Right lobe of liver (tissue), 6 donors: Measurements from ENCODE around the gene TGFBR3L. TPM values are rescaled to one million over a fixed set of nuclear protein-coding genes. Genes with fewer than 3 reads are reported as not detected.

Source experiments
- ATAC-seq, 4 donors: fragments of 200-7000 bp; cut with Tn5 transposase; one replicate each; pipeline ENCODE4 v1.9.1; 2020; ENCODE audit warnings: mild to moderate bottlenecking in 4 of 4, moderate library complexity in 4 of 4
- DNase-seq, 3 donors: peaks; one replicate each; pipeline ENCODE4 v3.0.0-alpha.2; 2020
- H3K27ac ChIP-seq, 3 donors: fragments of 200-600 bp; one replicate each; pipeline ENCODE4 v1.8.0; 2022
- H3K27me3 ChIP-seq, 2 donors: fragments of 200-600 bp; one replicate each; pipeline ENCODE4 v1.8.0; 2022
- H3K36me3 ChIP-seq, 4 donors: fragments of 200-600 bp; sonication (generic) in 1 of 4; one replicate each; pipeline versions ENCODE4 v1.5.1 to v1.8.0; 2017 to 2022; ENCODE audit warnings: control low read depth in 1 of 4
- H3K4me1 ChIP-seq, 4 donors: fragments of 200-600 bp; sonication (generic) in 1 of 4; one replicate each; pipeline versions ENCODE4 v1.5.1 to v1.8.0; 2017 to 2022; ENCODE audit warnings: control low read depth in 1 of 4
- H3K4me3 ChIP-seq, 3 donors: fragments of 200-600 bp; one replicate each; pipeline ENCODE4 v1.8.0; 2022
- H3K9me3 ChIP-seq, 4 donors: fragments of 200-600 bp; sonication (generic) in 1 of 4; one replicate each; pipeline versions ENCODE4 v1.5.1 to v1.8.0; 2017 to 2022; ENCODE audit warnings: control low read depth in 1 of 4
- CTCF ChIP-seq, 4 donors: fragments of 200-600 bp in 3 of 4; fragments of 450-650 bp in 1 of 4; IDR thresholded peaks; one replicate each; pipeline versions ENCODE4 v1.5.1 to v1.8.0; 2016 to 2022; ENCODE audit warnings: antibody characterized with exemption in 4 of 4, mild to moderate bottlenecking in 2 of 4
- POLR2A ChIP-seq: fragments of 450-650 bp; IDR thresholded peaks from one replicate; pipeline ENCODE4 v1.6.1; 2017; ENCODE audit warnings: antibody characterized with exemption, mild to moderate bottlenecking
- WGBS: methylation state at CpG from one replicate; pipeline ENCODE4 v1.1.6; 2018; ENCODE audit warnings: low coverage, low lambda C conversion rate; ENCODE audit not compliant: insufficient coverage; ENCODE audit errors: missing lambda C conversion rate; 5-methylcytosine and 5-hydroxymethylcytosine counted together
- intact Hi-C, 2 donors: fragments of 100-400 bp; cut with DNase I; formaldehyde crosslinking; loops; one replicate each; pipeline versions ENCODE4 v1.11.2 to v1.14.1; 2022
- total RNA-seq, 6 experiments: library from RNA; depleted of rRNA in 2 of 6; stranded (reverse); fragments of >200 nt in 2 of 6; fragmentation: NEBNext Ultra II Directional in 3 of 6; extraction: Animal tissue kit (Norgen Biotek cat#: 25700) in 3 of 6; gene quantifications; one replicate each; pipeline versions ENCODE4 v1.1.0 to v1.2.4, GENCODE V29; 2016 to 2023
- donor health status: DM: no; HTN: yes; CAD: no.
- donor health status: DM: no; HTN: no; CAD: no.
- donor health status: DM: no; HTN: no; CAD: no.
- donor health status: DM: no; HTN: yes; CAD: no.
- donor health status: DM: no; HTN: yes; CAD: no.

Gene TGFBR3L
- total RNA-seq, 6 experiments from 2014 or later = 0.42 to 2.9 (median 1.3) TPM

- Histone ChIP-seq H3K36me3 (peaks cover 0 to 8% (median 0%) of the 10 kb centered on the region in 4 donors), H3K9me3 (no peaks in the 10 kb centered on the region), H3K27me3 (no peaks in the 10 kb centered on the region), H3K27ac (peak overlapping the region; percentile 66 to 81 (median 72)), H3K4me1 (peaks cover 0 to 46% (median 15%) of the 10 kb centered on the region in 4 donors), H3K4me3 (peak overlapping the region; percentile 83 to 95 (median 85))
- intact Hi-C loops = no loop called here
- TF ChIP-seq POLR2A = no peak
- TF ChIP-seq CTCF (IDR thresholded peaks at IDR 0.05) = no peak
- ATAC-seq (peak; percentile 78 to 86 (median 82)), DNase-seq (peak; percentile 100)
- 2% methylated on average over 53 of the region's 62 CpGs for WGBS
Measured at GRCh38 chr19:7920519-7921301, 6.1 kb downstream of the TGFBR3L start.

- no CpG with 5 or more reads among the region's 17 CpGs for WGBS
- peaks cover 0 to 39% (median 15%) of the 10 kb centered on the region in 4 donors for H3K4me1 ChIP-seq
- TF ChIP-seq POLR2A = no peak
- no peak for TF ChIP-seq CTCF (IDR thresholded peaks at IDR 0.05)
- H3K9me3 ChIP-seq = no peaks in the 10 kb centered on the region
- H3K27me3 ChIP-seq = no peaks in the 10 kb centered on the region
- peak overlapping the region; percentile 15 to 72 (median 36) for H3K27ac ChIP-seq
- ATAC-seq (no peak), DNase-seq (peak; percentile 47 to 62 (median 56))
- H3K4me3 ChIP-seq = peak overlapping the region; percentile 32 to 36 (median 33)
- peaks cover 0 to 8% (median 0%) of the 10 kb centered on the region in 4 donors for H3K36me3 ChIP-seq
- intact Hi-C loops = no loop called here
Measured at GRCh38 chr19:7921302-7921966, 6.8 kb downstream of the TGFBR3L start.

- ATAC-seq (no peak), DNase-seq (peak; percentile 32 to 62 (median 51))
- H3K9me3 ChIP-seq = no peaks in the 10 kb centered on the region
- no CpG with 5 or more reads among the region's 31 CpGs for WGBS
- no peak overlapping the region for H3K4me3 ChIP-seq
- no peak overlapping the region for H3K27ac ChIP-seq
- intact Hi-C loops = no loop called here
- no peak for TF ChIP-seq CTCF (IDR thresholded peaks at IDR 0.05)
- no peak for TF ChIP-seq POLR2A
- no peaks in the 10 kb centered on the region for H3K27me3 ChIP-seq
- peaks cover 0 to 8% (median 0%) of the 10 kb centered on the region in 4 donors for H3K36me3 ChIP-seq
- peaks cover 0 to 32% (median 15%) of the 10 kb centered on the region in 4 donors for H3K4me1 ChIP-seq
Measured at GRCh38 chr19:7921967-7922835, 7.6 kb downstream of the TGFBR3L start.

GRCh38 chr19:7922836-7923195 is 8.2 kb downstream of the TGFBR3L start:
- no peak for TF ChIP-seq POLR2A
- TF ChIP-seq CTCF (IDR thresholded peaks at IDR 0.05) = no peak
- Histone ChIP-seq H3K36me3 (peaks cover 0 to 8% (median 0%) of the 10 kb centered on the region in 4 donors), H3K27ac (no peak overlapping the region), H3K4me3 (no peak overlapping the region), H3K4me1 (peaks cover 0 to 26% (median 12%) of the 10 kb centered on the region in 4 donors), H3K9me3 (no peaks in the 10 kb centered on the region), H3K27me3 (no peaks in the 10 kb centered on the region)
- intact Hi-C loops = no loop called here
- peak in 1 of 3 donors; percentile 49 for DNase-seq
- no peak for ATAC-seq
- WGBS = 91% methylated on average over 3 of the region's 8 CpGs
